HepG2 (cell line): ENCODE data around the gene CSNK1A1. TPM values are rescaled to one million over a fixed set of nuclear protein-coding genes. Genes with fewer than 3 reads are reported as not detected.
A peak's percentile ranks its signal among the peaks of the same experiment; 100 is the strongest.

Experiments
- ESRRA ChIP-seq: sonication (generic); formaldehyde crosslinking; IDR thresholded peaks from 2 replicates; pipeline ENCODE4 v1.5.1; 2020; ENCODE audit warnings: mild to moderate bottlenecking, low read depth, missing genetic modification reagents
- HOXA9 ChIP-seq: sonication (generic); formaldehyde crosslinking; IDR thresholded peaks from 2 replicates; pipeline ENCODE4 v1.8.1; 2022; ENCODE audit warnings: missing genetic modification reagents, mild to moderate bottlenecking, moderate library complexity, borderline replicate concordance
- SP1 ChIP-seq, 2 experiments: fragments of 450-650 bp in 1 of 2; sonication (generic) in 1 of 2; formaldehyde crosslinking in 1 of 2; IDR thresholded peaks; 2 replicates each; pipeline versions ENCODE4 v1.4.0 to v1.6.1; 2016 to 2020; ENCODE audit warnings: missing genetic modification reagents in 1 of 2
- TAF15 ChIP-seq: fragments of 200-400 bp; formaldehyde crosslinking; IDR thresholded peaks from one replicate; pipeline ENCODE4 v1.6.1; 2018; ENCODE audit warnings: mild to moderate bottlenecking, low read depth, low read length; ENCODE audit not compliant: poor library complexity, severe bottlenecking
- TEAD3 ChIP-seq: optimal IDR thresholded peaks from 2 replicates; pipeline ENCODE3; 2016; ENCODE audit warnings: borderline replicate concordance
- ZMYM2 ChIP-seq: sonication (generic); formaldehyde crosslinking; IDR thresholded peaks from 2 replicates; pipeline ENCODE4 v1.8.0; 2022; ENCODE audit warnings: mild to moderate bottlenecking, missing genetic modification reagents
- ZNF224 ChIP-seq: sonication (generic); formaldehyde crosslinking; IDR thresholded peaks from 2 replicates; pipeline ENCODE4 v1.5.0; 2020; ENCODE audit warnings: mild to moderate bottlenecking, missing genetic modification reagents
- ZNF432 ChIP-seq: sonication (generic); formaldehyde crosslinking; IDR thresholded peaks from 2 replicates; pipeline ENCODE4 v1.5.0; 2020; ENCODE audit warnings: missing genetic modification reagents, mild to moderate bottlenecking, borderline replicate concordance
- ZNF562 ChIP-seq: sonication (generic); formaldehyde crosslinking; IDR thresholded peaks from 2 replicates; pipeline ENCODE4 v1.8.0; 2022; ENCODE audit warnings: missing genetic modification reagents, borderline replicate concordance
- ZSCAN25 ChIP-seq: sonication (generic); formaldehyde crosslinking; IDR thresholded peaks from 2 replicates; pipeline ENCODE4 v1.8.0; 2022; ENCODE audit warnings: mild to moderate bottlenecking, missing genetic modification reagents
- polyA plus RNA-seq, 8 experiments: library from polyadenylated mRNA; depleted of rRNA in 3 of 8; stranded (reverse) in 7 of 8; unstranded in 1 of 8; fragments of >200 nt; fragmentation: Illumina TruSeq in 4 of 8; extraction: Trizol in 4 of 8; gene quantifications; 2 replicates each; pipeline versions ENCODE4 v1.2.1 to v1.2.3, GENCODE V29; 2011 to 2016; ENCODE audit warnings: low read depth in 4 of 8, missing spikeins in 1 of 8, mixed read lengths in 1 of 8; ENCODE audit not compliant: insufficient read depth in 1 of 8
- total RNA-seq, 5 experiments: library from RNA; depleted of rRNA; stranded (reverse); fragments of >200 nt; fragmentation: Illumina TruSeq; extraction: Trizol; gene quantifications; 2 replicates each; pipeline ENCODE4 v1.2.3, GENCODE V29; 2016; ENCODE audit warnings: low read depth in 1 of 5
- TF ChIP-seq, protein P1 (sequence below), 2 experiments: fragments of 450-650 bp in 1 of 2; sonication (generic) in 1 of 2; formaldehyde crosslinking in 1 of 2; IDR thresholded peaks; 2 replicates each; pipeline versions ENCODE4 v1.6.1 to v1.8.0; 2016 to 2022; ENCODE audit warnings: antibody characterized with exemption in 1 of 2, mild to moderate bottlenecking in 1 of 2, missing genetic modification reagents in 1 of 2
- TF ChIP-seq, protein P2 (sequence below): sonication (generic); formaldehyde crosslinking; IDR thresholded peaks from 2 replicates; pipeline ENCODE4 v1.4.0; 2020; ENCODE audit warnings: missing genetic modification reagents
- TF ChIP-seq, protein P3 (sequence below): sonication (generic); formaldehyde crosslinking; IDR thresholded peaks from 2 replicates; pipeline ENCODE4 v1.4.0; 2020; ENCODE audit warnings: mild to moderate bottlenecking, missing genetic modification reagents

CSNK1A1 gene
- total and polyA plus RNA-seq, 2 of the 13 experiments (the other 11 are each of a cell fraction or from before 2014, with no cell fraction given), result 89.0 to 149 TPM

DNA sequence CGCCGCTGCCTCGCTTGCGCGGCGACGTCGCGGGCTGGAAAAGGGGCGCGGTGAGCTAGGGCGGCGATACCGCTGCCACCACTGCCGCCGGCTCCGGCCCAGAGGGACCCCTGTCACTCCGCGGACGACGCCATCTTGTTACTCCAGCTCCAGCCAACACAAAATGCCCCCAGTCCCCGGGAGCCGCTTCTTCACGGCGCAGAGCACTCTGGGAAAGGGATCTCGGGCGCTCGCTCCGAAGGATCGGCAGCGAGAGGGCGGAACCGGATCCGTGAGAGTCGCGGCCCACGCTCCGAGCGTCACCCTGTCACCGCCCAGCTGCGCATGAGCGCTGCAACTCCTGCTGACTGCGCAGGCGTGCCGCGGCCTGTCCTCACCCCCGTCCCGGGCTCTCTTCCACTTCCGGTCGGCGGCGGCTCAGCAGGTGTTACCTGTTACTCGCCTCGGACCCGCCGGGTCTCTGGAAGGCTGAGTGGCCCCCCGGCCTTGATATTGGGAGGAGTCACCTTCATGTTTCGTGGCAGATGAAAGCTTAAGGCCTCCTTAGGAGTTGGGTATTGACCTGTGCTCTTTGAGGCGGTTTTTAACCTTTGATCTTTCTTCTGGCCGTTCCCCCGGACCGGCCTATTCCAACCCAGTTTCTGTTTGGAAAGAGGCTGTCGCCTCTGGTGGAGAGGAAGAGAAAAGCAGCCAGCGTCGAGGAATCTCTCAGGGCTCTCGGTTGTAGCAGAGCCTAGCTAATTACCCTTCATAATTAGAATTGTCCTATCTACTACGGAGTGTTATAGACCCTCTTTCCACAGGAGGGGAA lies at the start of gene CSNK1A1 (continued):
- TF ChIP-seq, protein P1, sequence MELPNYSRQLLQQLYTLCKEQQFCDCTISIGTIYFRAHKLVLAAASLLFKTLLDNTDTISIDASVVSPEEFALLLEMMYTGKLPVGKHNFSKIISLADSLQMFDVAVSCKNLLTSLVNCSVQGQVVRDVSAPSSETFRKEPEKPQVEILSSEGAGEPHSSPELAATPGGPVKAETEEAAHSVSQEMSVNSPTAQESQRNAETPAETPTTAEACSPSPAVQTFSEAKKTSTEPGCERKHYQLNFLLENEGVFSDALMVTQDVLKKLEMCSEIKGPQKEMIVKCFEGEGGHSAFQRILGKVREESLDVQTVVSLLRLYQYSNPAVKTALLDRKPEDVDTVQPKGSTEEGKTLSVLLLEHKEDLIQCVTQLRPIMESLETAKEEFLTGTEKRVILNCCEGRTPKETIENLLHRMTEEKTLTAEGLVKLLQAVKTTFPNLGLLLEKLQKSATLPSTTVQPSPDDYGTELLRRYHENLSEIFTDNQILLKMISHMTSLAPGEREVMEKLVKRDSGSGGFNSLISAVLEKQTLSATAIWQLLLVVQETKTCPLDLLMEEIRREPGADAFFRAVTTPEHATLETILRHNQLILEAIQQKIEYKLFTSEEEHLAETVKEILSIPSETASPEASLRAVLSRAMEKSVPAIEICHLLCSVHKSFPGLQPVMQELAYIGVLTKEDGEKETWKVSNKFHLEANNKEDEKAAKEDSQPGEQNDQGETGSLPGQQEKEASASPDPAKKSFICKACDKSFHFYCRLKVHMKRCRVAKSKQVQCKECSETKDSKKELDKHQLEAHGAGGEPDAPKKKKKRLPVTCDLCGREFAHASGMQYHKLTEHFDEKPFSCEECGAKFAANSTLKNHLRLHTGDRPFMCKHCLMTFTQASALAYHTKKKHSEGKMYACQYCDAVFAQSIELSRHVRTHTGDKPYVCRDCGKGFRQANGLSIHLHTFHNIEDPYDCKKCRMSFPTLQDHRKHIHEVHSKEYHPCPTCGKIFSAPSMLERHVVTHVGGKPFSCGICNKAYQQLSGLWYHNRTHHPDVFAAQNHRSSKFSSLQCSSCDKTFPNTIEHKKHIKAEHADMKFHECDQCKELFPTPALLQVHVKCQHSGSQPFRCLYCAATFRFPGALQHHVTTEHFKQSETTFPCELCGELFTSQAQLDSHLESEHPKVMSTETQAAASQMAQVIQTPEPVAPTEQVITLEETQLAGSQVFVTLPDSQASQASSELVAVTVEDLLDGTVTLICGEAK (IDR thresholded peaks at IDR 0.05), result peak; percentile 42
- TF ChIP-seq, protein P1 (CRISPR knock-in tag; IDR thresholded peaks at IDR 0.05), result peak; percentile 65; the same call in 1 of the 2 replicates
- TF ChIP-seq ZNF432 (CRISPR knock-in tag) (no peak), SP1 (IDR thresholded peaks at IDR 0.05) (no peak), SP1 (CRISPR knock-in tag; IDR thresholded peaks at IDR 0.05) (peak; percentile 73), ZMYM2 (CRISPR knock-in tag) (no peak; the same call in 1 of the 2 replicates), ESRRA (CRISPR knock-in tag) (peak; percentile 76), TAF15 (no peak), TEAD3 (CRISPR knock-in tag) (peak; percentile 16), ZNF224 (CRISPR knock-in tag) (peak; percentile 89; the same call in 1 of the 2 replicates), ZSCAN25 (CRISPR knock-in tag) (no peak), ZNF562 (CRISPR knock-in tag) (no peak), HOXA9 (CRISPR knock-in tag) (no peak)
- TF ChIP-seq, protein P2, sequence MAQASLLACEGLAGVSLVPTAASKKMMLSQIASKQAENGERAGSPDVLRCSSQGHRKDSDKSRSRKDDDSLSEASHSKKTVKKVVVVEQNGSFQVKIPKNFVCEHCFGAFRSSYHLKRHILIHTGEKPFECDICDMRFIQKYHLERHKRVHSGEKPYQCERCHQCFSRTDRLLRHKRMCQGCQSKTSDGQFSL (CRISPR knock-in tag), result no peak
- TF ChIP-seq, protein P3, sequence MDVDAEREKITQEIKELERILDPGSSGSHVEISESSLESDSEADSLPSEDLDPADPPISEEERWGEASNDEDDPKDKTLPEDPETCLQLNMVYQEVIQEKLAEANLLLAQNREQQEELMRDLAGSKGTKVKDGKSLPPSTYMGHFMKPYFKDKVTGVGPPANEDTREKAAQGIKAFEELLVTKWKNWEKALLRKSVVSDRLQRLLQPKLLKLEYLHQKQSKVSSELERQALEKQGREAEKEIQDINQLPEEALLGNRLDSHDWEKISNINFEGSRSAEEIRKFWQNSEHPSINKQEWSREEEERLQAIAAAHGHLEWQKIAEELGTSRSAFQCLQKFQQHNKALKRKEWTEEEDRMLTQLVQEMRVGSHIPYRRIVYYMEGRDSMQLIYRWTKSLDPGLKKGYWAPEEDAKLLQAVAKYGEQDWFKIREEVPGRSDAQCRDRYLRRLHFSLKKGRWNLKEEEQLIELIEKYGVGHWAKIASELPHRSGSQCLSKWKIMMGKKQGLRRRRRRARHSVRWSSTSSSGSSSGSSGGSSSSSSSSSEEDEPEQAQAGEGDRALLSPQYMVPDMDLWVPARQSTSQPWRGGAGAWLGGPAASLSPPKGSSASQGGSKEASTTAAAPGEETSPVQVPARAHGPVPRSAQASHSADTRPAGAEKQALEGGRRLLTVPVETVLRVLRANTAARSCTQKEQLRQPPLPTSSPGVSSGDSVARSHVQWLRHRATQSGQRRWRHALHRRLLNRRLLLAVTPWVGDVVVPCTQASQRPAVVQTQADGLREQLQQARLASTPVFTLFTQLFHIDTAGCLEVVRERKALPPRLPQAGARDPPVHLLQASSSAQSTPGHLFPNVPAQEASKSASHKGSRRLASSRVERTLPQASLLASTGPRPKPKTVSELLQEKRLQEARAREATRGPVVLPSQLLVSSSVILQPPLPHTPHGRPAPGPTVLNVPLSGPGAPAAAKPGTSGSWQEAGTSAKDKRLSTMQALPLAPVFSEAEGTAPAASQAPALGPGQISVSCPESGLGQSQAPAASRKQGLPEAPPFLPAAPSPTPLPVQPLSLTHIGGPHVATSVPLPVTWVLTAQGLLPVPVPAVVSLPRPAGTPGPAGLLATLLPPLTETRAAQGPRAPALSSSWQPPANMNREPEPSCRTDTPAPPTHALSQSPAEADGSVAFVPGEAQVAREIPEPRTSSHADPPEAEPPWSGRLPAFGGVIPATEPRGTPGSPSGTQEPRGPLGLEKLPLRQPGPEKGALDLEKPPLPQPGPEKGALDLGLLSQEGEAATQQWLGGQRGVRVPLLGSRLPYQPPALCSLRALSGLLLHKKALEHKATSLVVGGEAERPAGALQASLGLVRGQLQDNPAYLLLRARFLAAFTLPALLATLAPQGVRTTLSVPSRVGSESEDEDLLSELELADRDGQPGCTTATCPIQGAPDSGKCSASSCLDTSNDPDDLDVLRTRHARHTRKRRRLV, result peak; percentile 62; the same call in 1 of the 2 replicates
